CD4-positive, alpha-beta T cell treated with Interferon alpha-2 for 1 hour (primary cell): ENCODE results near the gene BLOC1S1.

Source experiments
- DNase-seq, 2 donors: peaks; one replicate each; pipeline ENCODE4 v3.0.0-alpha.2; 2020 to 2022

BLOC1S1 gene

DNA sequence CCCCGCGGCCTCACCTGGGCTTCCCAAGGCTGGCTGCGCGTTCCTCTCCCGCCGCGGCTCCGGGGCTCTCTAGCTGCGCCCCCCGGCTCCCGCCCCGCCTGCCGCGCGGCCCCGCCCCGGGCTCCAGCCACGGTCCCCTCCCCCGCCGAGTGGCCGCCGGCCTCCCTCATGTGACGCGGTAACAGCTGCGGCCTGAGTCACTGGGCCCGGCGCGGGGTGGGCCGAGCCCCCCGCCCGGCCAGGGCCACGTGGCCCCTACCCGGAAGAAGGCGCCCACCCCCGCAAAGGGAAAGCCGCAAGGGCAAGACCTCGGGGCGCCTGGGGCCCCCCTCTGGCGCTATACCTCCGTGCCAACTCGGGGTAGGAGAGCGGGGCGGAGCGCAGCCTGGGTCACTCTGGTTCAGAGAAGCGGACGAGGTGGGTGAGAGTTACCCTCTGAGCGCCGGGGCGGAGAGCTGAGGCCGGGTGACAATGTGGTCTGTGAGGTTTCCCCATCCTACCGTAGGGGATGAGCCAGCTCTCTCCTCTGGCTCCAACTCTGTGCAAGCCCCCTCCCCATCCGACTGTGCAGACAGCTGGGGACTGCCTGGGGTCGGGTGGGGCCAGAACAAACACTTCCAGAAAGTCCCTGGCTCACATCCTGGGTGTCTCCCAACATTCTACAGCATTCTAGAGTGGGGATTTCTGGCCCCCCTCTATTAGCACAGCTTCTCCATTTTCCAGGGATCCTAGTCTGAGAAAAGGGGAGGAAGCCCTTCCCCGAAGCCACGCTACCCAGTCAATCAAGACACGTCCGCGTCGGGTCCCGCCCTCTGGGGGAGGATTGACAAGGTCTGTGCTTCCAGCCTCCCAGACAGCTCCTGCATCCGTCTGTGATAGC, 13.3 kb downstream of the BLOC1S1 start, which contains the start of gene CD63:
CD63 (minus strand) TSS at position 71 of the 880 bp plus-strand sequence. CDS start 668 bp downstream, outside the sequence.
- peak; percentile 69 to 71 for DNase-seq

DNA sequence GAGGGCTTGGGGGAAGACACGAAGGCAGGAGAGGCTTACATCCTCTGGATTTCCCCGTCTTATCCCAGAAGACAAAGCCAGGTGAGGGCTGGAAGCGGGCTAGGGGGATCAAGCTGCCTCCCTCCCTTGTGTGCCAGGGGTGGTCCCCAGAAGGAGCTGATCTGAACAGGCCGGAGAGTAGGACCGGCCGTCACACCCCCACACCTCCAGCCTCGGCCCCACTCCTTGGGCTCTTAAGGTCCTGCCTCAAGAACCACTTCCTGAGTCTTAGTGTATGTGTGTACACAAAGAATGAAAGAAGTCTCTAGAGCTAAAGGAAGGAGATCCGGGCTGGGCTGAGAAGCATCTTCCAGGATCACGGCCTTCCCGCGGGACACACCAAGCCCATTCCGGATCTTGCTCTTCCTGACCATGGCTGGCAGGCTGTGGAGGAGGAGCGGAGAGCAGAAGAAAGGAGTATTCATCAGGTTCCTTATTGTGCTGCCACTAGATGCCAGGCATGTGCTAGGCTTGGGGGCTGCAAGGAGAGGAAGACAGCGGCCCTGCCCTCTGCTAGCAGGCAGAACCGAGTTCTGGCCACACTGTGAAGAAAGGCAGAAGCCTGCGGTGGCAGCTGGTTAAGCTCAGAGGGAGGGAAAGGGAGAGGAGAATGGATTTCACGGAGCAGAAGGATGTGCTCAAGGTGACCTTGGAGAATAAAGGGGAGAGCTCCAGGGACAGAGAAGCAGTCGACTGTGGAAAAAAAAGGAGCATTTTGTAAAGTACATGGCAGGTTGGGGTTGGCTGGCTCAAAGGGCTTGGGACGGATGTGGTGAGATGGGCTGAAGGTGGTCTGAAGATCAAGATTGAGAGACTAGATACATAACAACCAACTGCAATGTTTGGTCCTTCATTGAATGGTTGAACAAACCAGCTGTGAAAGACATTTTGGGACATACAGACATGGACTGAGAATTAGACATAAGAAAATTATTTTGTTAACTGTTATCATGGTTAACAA, 14.3 kb downstream of the BLOC1S1 start:
- DNase-seq, result peak; percentile 38 to 45

DNA sequence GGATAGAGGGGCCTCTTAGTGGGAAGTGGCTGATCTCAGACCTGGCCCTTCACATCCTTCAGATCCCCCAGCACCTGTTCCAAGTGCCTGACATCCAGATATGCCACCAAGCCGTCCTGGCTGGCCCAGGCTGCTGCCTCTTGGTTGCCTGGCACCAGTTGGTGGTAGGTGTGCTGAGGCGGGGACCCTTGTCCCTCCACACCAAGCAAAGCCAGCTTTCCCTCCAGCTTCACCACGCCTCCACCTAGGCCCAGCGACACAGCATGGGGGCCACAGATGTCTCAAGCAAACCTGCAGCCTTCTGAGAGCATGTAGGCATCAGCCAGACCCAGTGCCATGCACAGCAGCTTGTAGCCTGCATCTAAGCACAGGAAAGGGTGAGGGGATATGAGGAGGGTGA, 16.4 kb downstream of the BLOC1S1 start:
- no peak for DNase-seq

DNA sequence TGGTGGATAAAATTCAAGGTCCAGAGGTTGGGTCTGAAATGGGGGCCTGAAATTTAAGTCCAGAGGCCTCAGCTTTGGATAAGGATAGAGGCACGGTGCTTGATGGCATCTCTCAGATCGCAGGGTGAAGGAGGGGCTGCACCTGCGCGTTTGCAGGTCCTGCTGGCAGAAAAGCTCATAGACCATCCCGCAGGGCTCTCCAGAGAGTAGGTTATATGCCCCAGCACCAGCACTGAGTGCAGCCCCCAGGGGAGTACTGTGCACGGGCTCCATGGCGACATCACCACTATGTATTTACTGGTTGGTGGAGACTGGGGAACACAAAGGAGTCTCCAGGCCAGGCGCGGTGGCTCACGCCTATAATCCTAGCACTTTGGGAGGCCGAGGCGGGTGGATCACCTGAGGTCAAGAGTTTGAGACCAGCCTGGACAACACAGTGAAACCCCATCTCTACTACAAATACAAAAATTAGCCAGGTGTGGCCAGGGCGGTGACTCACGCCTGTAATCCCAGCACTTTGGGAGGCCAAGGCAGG, 17.2 kb downstream of the BLOC1S1 start:
- DNase-seq, result no peak

DNA sequence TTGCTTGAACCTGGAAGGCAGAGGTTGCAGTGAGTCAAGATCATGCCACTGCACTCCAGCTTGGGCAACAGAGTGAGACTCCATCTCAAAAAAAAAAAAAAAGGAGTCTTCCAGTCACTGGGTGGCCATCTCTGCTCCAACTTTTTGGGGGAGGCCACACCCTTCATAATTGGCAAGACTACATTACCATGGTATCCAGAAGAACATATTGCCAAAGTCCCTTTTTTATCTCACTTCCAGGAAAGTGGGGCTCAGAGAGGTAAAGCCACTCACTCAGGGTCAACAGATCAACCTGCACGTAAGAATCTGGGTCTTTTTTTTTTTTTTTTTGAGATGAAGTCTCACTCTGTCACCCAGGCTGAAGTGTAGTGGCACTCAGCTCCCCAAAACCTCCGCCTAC, 18.0 kb downstream of the BLOC1S1 start:
- DNase-seq, result no peak

DNA sequence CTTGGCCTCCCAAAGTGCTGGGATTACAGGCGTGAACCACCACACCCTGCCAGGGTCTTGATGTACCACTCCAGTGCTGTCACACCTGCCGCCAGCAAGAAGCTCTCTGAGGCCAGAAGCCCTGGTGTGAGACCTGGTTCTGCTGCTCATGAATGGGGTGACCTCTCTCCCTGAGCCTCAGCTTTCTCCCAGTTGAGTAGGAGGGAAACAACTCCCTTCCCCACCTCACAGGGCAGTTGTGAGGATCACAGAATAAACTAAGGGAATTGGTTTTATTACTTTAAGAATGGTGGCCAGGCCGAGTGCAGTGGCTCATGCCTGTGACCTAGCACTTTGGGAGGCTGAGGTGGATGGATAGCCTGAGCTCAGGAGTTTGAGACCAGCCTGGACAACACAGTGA, 18.7 kb downstream of the BLOC1S1 start:
- no peak for DNase-seq

DNA sequence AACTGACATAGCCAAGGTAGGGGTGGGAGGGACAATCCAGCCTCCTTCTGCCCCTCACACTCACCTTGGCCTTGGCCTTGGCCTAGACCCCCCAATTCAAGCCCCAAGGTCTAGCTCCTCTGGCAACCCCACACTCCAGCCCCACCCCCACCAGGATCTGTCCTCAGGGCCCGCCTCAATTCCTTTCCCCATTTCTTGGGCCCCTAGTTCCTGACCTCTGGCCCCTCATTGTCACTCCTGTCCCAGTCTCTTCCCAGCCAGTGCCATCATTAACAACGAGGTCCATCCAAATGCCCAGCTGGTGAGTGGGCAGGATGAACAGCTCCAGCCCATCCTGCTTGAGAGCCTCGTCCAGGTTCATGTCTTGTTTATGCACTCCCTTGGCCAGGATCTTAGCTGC, 20.2 kb downstream of the BLOC1S1 start:
- DNase-seq, result no peak

DNA sequence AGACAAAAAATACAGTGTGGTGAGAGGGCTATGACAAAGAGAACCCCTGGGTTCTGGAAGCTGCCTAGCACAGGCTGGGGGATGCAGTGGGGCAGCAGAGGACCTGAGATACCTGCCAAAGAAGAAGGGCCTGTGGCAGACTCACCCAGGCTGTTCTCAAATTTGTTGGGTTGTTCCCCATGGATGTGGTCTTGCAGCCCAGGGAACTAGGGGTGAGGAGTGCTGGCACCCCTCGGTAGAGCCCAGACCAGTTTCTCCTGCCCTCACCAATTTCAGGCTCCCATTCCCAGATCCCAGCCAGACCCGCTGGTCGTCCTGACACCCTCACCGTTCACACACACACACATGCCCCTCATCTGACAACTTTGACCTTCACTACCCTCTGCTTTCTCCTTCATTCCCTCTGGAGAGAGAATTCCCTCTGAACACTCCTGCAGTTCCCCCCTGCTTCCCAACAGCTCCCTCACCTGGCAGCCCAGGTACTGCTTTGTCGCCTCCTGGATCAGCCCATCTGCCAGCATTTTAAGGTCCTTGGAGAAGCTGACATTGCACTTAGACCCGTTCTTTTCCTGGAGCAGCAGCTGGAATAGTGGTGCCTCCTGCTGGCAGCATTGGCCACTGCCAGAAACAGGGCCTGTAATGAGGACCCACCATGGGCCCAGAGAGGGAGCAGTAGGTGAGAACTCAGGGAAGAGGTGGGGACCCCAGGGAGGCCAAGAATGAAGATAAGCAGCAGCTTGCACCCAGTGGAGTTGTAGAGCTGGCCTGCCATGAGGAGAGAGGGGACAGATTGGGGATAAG, 21.1 kb downstream of the BLOC1S1 start:
- DNase-seq, result peak; percentile 61 to 71

DNA sequence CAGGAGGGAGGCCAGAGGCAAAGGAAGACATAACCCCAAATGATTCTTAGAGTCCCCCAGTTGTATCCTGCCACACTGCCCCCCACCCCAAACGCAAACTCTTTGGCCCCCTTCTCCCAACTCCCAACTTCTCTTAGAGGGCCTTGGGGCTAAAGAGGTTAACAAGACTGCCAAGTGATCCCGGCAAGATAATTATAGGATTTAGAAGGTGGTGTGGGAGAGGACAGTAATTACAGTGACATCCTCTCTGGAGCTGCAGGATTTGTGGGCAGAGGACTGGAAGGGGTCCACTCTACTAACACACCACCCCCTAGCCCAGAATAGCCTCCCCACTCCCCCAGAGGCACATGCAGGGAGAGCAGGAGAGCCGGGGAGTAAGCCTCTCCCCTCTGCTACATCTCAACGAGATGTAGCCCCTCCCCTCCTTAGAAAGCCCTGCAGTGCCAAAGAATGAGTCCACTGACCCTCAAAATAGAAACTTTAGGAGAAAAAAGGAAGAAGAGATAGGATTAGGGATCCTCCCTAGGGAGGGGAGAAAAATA, 21.8 kb downstream of the BLOC1S1 start:
- DNase-seq, result no peak

DNA sequence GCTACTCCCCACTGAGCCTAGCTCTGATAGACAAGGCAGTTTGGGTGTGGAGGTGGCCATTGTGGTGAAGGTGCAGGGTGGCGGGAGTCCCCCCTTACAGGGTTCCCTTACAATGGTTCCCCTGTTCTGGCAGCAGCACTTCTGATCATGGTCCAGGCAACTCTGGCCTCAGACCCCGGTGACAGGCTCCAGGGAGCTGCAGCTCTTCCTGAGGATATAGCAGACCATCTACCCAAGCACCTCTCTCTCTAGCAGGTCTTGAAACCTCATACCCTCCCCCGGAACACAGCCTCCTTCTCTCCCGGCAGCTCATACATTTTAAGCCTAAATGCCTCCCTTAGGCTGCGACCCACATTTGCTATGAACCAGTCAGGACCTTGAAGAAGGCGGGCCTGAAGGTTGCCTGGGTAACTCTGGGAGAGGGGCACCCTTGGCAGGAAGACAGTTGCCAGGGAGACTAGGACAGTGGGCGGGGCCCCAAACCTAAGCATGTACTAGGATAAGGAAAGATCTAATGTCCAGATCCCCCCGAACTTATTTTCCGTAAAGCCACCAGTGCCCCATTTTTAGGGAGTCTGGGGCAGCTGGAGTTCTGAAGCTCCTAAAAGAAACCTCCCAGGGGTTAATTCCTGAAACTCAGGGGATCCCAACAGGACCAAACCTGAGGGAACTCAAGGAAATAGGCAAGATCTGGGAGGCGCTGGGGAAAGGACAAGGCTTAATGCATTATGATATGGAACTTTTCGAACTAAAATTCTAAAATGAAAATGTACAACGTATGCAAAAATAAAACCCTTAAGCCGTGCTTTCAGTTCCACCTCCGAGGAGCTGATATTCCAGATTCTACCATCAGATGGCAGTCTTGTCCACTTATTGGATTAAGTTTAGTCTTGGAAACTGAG, 22.5 kb downstream of the BLOC1S1 start:
- peak; percentile 76 to 91 for DNase-seq

DNA sequence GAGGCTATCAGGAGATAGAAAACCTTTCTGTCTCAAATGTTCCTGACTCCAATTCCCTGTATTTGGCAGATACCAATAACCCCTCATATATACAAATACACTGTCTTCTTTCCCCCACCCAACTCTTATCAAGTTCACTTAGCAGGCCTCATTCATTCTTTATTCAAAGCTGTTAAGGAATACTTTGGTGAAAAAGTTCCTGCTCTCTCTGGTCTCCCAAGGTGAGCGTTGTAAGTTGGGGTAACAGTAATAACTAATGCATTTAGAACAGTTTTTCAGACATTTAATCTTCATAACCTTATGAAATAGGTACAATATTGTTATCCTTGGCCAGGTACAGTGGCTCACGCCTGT, 23.2 kb downstream of the BLOC1S1 start:
- DNase-seq, result no peak

DNA sequence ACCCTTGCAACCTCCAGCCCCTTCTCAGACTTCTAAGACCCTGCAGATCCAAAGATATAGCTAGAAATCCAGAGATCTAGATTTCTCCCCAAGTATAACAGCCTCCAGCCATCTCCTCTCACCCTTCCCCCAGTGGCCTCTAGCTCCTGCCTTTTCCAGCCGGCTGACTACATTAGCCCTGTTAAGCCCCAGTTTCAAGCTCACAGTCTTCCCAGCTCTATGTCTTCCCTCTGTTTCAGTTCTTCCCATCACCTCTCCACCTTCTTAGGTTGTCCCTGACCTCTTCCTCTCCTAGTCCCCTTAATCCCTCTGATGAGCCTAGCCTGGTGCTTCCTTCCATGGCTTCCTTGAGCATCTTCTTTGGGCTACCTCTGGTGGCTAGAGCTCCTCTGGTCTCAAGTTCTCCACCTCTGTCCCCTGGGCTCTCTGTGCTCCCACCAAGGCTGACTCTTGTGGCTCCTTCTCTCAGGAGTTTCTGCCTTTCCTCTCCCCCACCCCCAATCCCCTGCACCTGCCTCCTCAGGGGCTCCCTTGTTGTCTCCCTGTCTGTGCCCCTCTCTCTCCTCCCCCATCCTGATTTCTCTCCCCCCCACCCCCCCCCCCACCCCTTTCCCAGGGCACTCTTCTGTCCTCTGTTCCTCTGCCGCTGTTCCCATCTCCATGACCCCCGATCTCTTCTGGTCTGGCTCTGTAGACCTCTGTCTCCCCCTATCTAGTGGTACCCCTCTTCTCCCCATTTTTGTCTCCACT, 26.3 kb downstream of the BLOC1S1 start:
- no peak for DNase-seq

DNA sequence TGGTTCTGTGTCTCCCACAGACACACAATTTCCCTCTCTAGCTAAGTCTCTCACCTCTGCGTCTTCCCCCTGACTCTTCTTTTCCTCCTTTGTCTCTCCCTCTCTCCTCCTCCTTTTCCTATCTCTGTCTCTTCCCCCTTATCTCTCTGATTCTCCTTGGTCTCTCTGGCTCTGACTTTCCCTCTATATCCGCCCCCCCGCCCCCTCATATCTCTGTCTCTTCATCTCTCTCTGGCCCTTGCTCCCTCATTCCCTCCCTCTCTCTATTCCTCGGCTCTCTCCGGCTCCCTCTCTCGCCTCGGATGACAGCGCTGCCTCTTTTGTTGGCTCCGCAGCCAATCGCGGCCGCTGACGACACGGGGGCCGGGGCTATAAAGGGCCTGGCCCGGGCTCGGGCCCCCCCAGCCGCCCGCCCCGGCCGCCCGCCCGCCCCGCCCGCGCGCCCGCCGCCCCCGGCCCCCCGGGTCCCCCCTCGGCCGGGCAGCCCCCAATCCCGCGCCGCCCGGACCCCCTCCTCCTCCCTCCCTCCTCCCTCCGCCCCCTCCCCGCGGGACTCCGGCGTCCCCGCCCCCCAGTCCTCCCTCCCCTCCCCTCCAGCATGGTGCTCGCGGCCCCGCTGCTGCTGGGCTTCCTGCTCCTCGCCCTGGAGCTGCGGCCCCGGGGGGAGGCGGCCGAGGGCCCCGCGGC, 27.0 kb downstream of the BLOC1S1 start, which contains the start of gene GDF11:
GDF11 (plus strand) TSS at position 404 of the 687 bp plus-strand sequence; CDS start at position 599, 195 bp downstream.
- peak; percentile 66 to 85 for DNase-seq

DNA sequence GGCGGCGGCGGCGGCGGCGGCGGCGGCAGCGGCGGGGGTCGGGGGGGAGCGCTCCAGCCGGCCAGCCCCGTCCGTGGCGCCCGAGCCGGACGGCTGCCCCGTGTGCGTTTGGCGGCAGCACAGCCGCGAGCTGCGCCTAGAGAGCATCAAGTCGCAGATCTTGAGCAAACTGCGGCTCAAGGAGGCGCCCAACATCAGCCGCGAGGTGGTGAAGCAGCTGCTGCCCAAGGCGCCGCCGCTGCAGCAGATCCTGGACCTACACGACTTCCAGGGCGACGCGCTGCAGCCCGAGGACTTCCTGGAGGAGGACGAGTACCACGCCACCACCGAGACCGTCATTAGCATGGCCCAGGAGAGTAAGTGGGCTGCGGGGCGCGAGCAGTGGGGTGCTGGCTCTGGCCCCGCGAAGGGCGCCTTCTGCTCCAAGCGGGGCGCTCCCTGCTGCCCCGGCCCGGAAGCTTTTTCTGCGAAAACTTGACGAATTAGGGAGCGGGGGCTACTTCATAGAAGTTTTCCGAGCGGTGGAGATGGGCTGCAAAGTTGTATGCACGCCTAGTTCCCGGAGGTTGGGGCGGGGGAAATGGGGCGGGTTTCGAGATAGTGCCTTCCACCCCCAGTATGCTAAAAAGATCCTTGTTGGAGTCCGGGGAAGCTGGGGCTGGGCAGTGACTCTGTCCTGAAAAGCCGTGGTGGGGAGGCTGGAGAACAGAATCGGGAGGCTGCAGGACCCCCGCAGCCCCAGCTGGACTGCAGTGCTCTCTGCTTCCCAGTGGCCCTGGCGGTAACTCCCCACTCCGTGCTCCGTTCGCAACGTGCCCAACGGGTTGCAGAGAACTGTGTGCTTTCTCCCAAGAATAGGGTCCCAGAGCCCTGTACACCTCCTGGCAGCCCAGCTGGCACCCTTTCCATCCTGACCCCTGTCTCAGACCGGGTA, 27.8 kb downstream of the BLOC1S1 start:
- peak in 1 of 2 donors; percentile 32 for DNase-seq

DNA sequence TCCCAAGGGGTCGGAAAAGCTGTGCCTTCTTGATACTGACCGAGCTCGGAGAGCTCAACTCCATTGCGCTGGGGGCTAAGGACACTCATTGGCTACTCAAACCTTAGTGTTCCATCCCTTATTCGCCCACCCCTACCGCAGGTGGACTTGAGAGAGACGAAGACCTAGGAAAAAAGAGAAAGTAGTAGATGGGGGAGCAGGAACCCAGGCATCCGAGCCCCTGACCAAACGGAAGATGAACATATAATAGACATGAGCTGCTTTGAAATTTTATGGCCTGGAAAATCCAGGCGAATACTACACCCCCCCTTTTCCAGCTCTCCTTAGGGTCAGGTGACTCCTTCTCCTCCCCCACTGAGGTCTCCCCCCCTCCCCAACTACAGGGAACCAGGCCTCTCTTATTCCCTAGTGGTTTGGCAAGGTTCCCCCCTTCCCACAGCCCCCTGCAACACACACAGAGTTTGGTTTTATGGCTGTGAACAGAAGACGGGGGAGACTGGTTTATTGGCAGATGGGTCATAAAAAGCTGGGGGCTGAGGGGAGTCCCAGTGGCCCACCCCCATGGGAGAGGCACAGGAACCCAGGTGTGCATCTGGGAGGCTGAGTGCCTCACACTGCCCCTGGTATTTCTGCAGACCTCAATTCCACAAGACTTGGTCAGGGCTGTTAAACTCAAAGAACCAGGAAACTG, 28.6 kb downstream of the BLOC1S1 start:
- DNase-seq, result no peak

DNA sequence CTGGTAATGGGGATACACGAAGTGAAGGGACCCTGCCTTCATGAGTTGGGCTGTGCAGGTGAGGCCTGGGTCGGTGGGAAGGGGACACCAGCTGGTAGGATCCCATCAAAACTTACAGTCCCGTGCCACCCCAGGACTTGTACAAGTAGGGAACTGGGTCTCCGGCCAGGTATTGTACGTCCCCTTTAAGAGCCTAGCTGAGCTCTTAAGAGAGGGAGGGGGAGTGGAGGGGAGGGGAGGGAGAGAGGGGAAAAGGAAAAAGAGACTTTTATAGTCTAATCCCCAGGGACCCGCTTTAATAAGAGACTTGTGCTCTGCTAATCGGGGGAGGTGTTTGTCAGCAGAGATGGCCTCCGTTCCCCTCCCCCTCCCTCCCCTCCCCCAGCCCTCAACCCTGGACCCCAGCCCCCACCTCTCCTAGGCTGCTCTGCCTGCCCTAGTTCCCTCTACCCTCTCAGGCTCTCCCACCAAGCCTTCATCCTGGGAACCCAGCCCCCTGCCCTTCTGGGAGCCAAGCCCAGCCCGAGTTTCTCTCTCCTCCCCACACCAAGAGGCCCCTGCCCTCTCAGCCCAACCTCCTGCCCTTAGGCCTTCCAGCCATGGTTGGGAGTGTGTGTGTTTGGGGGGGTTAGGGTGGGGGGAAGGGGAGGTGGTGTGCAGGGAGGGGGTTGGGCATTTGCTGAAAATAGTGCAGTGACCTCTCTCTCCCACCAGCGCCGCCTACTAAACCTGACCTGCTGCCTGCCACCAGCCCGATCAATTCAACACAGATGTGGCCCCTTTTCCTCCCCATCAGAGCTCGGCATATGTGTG, 29.7 kb downstream of the BLOC1S1 start:
- no peak for DNase-seq
